WTC11 (cell line): ENCODE measurements around the gene SRSF2. TPM values are rescaled to one million over a fixed set of nuclear protein-coding genes. Genes with fewer than 3 reads are reported as not detected.

Experiments used
- ATAC-seq: fragments of 200-7000 bp; cut with Tn5 transposase; 2 replicates; pipeline ENCODE4 v1.10.0; 2021; ENCODE audit warnings: mild to moderate bottlenecking, moderate library complexity
- CTCF ChIA-PET: fragments of 300-600 bp; sonication (Branson Sonifier 250); formaldehyde crosslinking; loops from one replicate; lab custom pipeline; 2021; ENCODE audit warnings: antibody characterized with exemption; lab: Charles Lee
- POLR2A ChIA-PET: fragments of 350-600 bp; sonication (Branson Sonifier 250); formaldehyde crosslinking; loops from one replicate; lab custom pipeline; 2021; ENCODE audit warnings: antibody characterized with exemption; lab: Charles Lee
- DNase-seq: peaks from one replicate; pipeline ENCODE4 v3.0.0; 2021; ENCODE audit warnings: low spot score
- H3K27ac Mint-ChIP-seq: 2 replicates; pipeline ENCODE4 v1.8.0; 2021; ENCODE audit warnings: mixed read lengths
- H3K27me3 Mint-ChIP-seq: 2 replicates; pipeline ENCODE4 v1.8.0; 2021; ENCODE audit warnings: low read depth, mild to moderate bottlenecking, moderate library complexity, mixed read lengths
- H3K36me3 Mint-ChIP-seq: 2 replicates; pipeline ENCODE4 v1.8.0; 2021; ENCODE audit warnings: mixed read lengths
- H3K4me1 Mint-ChIP-seq: 2 replicates; pipeline ENCODE4 v1.8.0; 2022; ENCODE audit warnings: mixed read lengths
- H3K4me3 Mint-ChIP-seq: 2 replicates; pipeline ENCODE4 v1.8.0; 2021; ENCODE audit warnings: mild to moderate bottlenecking, moderate library complexity, mixed read lengths
- H3K9me3 Mint-ChIP-seq: 2 replicates; pipeline ENCODE4 v1.8.0; 2021; ENCODE audit warnings: mixed read lengths
- ATF1 ChIP-seq: sonication (generic); formaldehyde crosslinking; IDR thresholded peaks from 2 replicates; pipeline ENCODE4 v1.8.1; 2023; ENCODE audit warnings: mild to moderate bottlenecking, moderate library complexity, missing genetic modification reagents
- CREM ChIP-seq: sonication (generic); formaldehyde crosslinking; IDR thresholded peaks from 2 replicates; pipeline ENCODE4 v1.8.1; 2022; ENCODE audit warnings: mild to moderate bottlenecking, missing genetic modification reagents, moderate library complexity
- FOXJ3 ChIP-seq: sonication (generic); formaldehyde crosslinking; IDR thresholded peaks from 2 replicates; pipeline ENCODE4 v1.9.0; 2021; ENCODE audit warnings: missing genetic modification reagents, mild to moderate bottlenecking, borderline replicate concordance
- KAT7 ChIP-seq: sonication (generic); formaldehyde crosslinking; IDR thresholded peaks from 2 replicates; pipeline ENCODE4 v1.8.1; 2023; ENCODE audit warnings: missing genetic modification reagents, mild to moderate bottlenecking, borderline replicate concordance
- NR1H2 ChIP-seq: sonication (generic); formaldehyde crosslinking; IDR thresholded peaks from 2 replicates; pipeline ENCODE4 v1.9.0; 2021; ENCODE audit warnings: mild to moderate bottlenecking, moderate library complexity, missing genetic modification reagents
- TEAD1 ChIP-seq: sonication (generic); formaldehyde crosslinking; IDR thresholded peaks from 2 replicates; pipeline ENCODE4 v1.8.0; 2022; ENCODE audit warnings: mild to moderate bottlenecking, missing genetic modification reagents
- ZNF138 ChIP-seq: sonication (generic); formaldehyde crosslinking; conservative IDR thresholded peaks from 2 replicates; pipeline ENCODE4 v1.8.1; 2022; ENCODE audit warnings: mild to moderate bottlenecking, moderate library complexity, missing genetic modification reagents
- ZNF219 ChIP-seq: sonication (generic); formaldehyde crosslinking; IDR thresholded peaks from 2 replicates; pipeline ENCODE4 v1.8.0; 2023; ENCODE audit warnings: missing genetic modification reagents, mild to moderate bottlenecking, borderline replicate concordance
- ZNF396 ChIP-seq: fragments of 250-450 bp; sonication (Bioruptor Pico); IDR thresholded peaks from 2 replicates; pipeline ENCODE4 v1.8.0; 2021; ENCODE audit warnings: mild to moderate bottlenecking, moderate library complexity, borderline replicate concordance
- total RNA-seq: library from RNA; stranded (reverse); gene quantifications from 3 replicates; pipeline ENCODE4 v1.2.3, GENCODE V29; 2021
- TF ChIP-seq, protein P1 (sequence below): fragments of 250-450 bp; sonication (Bioruptor Pico); IDR thresholded peaks from 2 replicates; pipeline ENCODE4 v1.8.0; 2021; ENCODE audit warnings: mild to moderate bottlenecking
- TF ChIP-seq, protein P2 (sequence below): sonication (generic); formaldehyde crosslinking; IDR thresholded peaks from 2 replicates; pipeline ENCODE4 v1.8.1; 2023; ENCODE audit warnings: mild to moderate bottlenecking, missing genetic modification reagents, borderline replicate concordance
- TF ChIP-seq, protein P3 (sequence below): fragments of 250-450 bp; sonication (Bioruptor Pico); IDR thresholded peaks from 2 replicates; pipeline ENCODE4 v1.9.0; 2021; ENCODE audit warnings: mild to moderate bottlenecking
- TF ChIP-seq, protein P4 (sequence below): sonication (generic); formaldehyde crosslinking; IDR thresholded peaks from 2 replicates; pipeline ENCODE4 v1.8.1; 2023; ENCODE audit warnings: mild to moderate bottlenecking, missing genetic modification reagents, moderate library complexity
- TF ChIP-seq, protein P5 (sequence below): sonication (generic); formaldehyde crosslinking; IDR thresholded peaks from 2 replicates; pipeline ENCODE4 v1.8.0; 2022; ENCODE audit warnings: mild to moderate bottlenecking, missing genetic modification reagents
- TF ChIP-seq, protein P6 (sequence below): fragments of 250-450 bp; sonication (Bioruptor Pico); IDR thresholded peaks from 2 replicates; pipeline ENCODE4 v1.9.0; 2021; ENCODE audit warnings: mild to moderate bottlenecking, borderline replicate concordance

SRSF2 gene
- total RNA-seq, 1 experiment from 2014 or later: 355 TPM

DNA sequence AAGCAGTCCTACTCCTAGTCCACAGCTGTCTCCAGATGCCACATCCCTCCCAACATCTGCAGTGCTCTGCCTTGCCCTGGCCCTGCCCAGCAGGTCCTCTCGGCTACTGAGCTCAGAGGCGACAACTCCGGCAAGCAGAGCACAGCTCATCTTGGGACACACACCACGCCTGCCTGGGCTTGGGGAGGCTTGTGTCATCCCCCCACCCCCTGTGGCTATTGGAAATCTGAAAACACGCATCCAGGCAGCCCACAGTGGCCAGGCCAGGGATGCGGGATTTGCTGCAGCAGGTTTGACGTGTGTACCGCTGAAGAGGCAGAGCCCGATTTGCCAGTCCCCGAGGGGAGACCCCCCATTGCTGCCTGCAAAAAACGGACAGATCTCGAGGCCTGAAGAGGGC lies 51.8 kb downstream of the SRSF2 start:
- no peaks in the 10 kb centered on the region for H3K9me3 Mint-ChIP-seq
- ATAC-seq (no peak), DNase-seq (no peak)
- ChIA-PET POLR2A (no interaction called here), CTCF (interaction anchor here (0.9 to 1.9 kb wide), 3 partner anchors 14 to 61 kb away, joined by 3 to 8 read pairs (median 6); no protein-coding TSS in a partner anchor)
- no peak for TF ChIP-seq ZNF138
- TF ChIP-seq KAT7 (CRISPR knock-in tag): no peak
- TF ChIP-seq, protein P1, sequence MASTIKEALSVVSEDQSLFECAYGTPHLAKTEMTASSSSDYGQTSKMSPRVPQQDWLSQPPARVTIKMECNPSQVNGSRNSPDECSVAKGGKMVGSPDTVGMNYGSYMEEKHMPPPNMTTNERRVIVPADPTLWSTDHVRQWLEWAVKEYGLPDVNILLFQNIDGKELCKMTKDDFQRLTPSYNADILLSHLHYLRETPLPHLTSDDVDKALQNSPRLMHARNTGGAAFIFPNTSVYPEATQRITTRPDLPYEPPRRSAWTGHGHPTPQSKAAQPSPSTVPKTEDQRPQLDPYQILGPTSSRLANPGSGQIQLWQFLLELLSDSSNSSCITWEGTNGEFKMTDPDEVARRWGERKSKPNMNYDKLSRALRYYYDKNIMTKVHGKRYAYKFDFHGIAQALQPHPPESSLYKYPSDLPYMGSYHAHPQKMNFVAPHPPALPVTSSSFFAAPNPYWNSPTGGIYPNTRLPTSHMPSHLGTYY (CRISPR knock-in tag): no peak
- TF ChIP-seq, protein P2, sequence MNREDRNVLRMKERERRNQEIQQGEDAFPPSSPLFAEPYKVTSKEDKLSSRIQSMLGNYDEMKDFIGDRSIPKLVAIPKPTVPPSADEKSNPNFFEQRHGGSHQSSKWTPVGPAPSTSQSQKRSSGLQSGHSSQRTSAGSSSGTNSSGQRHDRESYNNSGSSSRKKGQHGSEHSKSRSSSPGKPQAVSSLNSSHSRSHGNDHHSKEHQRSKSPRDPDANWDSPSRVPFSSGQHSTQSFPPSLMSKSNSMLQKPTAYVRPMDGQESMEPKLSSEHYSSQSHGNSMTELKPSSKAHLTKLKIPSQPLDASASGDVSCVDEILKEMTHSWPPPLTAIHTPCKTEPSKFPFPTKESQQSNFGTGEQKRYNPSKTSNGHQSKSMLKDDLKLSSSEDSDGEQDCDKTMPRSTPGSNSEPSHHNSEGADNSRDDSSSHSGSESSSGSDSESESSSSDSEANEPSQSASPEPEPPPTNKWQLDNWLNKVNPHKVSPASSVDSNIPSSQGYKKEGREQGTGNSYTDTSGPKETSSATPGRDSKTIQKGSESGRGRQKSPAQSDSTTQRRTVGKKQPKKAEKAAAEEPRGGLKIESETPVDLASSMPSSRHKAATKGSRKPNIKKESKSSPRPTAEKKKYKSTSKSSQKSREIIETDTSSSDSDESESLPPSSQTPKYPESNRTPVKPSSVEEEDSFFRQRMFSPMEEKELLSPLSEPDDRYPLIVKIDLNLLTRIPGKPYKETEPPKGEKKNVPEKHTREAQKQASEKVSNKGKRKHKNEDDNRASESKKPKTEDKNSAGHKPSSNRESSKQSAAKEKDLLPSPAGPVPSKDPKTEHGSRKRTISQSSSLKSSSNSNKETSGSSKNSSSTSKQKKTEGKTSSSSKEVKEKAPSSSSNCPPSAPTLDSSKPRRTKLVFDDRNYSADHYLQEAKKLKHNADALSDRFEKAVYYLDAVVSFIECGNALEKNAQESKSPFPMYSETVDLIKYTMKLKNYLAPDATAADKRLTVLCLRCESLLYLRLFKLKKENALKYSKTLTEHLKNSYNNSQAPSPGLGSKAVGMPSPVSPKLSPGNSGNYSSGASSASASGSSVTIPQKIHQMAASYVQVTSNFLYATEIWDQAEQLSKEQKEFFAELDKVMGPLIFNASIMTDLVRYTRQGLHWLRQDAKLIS (CRISPR knock-in tag): no peak
- TF ChIP-seq, protein P3, sequence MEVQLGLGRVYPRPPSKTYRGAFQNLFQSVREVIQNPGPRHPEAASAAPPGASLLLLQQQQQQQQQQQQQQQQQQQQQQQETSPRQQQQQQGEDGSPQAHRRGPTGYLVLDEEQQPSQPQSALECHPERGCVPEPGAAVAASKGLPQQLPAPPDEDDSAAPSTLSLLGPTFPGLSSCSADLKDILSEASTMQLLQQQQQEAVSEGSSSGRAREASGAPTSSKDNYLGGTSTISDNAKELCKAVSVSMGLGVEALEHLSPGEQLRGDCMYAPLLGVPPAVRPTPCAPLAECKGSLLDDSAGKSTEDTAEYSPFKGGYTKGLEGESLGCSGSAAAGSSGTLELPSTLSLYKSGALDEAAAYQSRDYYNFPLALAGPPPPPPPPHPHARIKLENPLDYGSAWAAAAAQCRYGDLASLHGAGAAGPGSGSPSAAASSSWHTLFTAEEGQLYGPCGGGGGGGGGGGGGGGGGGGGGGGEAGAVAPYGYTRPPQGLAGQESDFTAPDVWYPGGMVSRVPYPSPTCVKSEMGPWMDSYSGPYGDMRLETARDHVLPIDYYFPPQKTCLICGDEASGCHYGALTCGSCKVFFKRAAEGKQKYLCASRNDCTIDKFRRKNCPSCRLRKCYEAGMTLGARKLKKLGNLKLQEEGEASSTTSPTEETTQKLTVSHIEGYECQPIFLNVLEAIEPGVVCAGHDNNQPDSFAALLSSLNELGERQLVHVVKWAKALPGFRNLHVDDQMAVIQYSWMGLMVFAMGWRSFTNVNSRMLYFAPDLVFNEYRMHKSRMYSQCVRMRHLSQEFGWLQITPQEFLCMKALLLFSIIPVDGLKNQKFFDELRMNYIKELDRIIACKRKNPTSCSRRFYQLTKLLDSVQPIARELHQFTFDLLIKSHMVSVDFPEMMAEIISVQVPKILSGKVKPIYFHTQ (CRISPR knock-in tag): no peak
- no peak for TF ChIP-seq ATF1
- no peak for TF ChIP-seq TEAD1 (CRISPR knock-in tag)
- TF ChIP-seq CREM (CRISPR knock-in tag): no peak
- TF ChIP-seq FOXJ3 (CRISPR knock-in tag): no peak
- TF ChIP-seq ZNF219: no peak
- no peak for TF ChIP-seq ZNF396 (CRISPR knock-in tag)
- no peak for TF ChIP-seq NR1H2 (CRISPR knock-in tag)
- TF ChIP-seq, protein P4, sequence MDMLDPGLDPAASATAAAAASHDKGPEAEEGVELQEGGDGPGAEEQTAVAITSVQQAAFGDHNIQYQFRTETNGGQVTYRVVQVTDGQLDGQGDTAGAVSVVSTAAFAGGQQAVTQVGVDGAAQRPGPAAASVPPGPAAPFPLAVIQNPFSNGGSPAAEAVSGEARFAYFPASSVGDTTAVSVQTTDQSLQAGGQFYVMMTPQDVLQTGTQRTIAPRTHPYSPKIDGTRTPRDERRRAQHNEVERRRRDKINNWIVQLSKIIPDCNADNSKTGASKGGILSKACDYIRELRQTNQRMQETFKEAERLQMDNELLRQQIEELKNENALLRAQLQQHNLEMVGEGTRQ (CRISPR knock-in tag): no peak
- TF ChIP-seq, protein P5, sequence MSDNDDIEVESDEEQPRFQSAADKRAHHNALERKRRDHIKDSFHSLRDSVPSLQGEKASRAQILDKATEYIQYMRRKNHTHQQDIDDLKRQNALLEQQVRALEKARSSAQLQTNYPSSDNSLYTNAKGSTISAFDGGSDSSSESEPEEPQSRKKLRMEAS (CRISPR knock-in tag): no peak
- TF ChIP-seq, protein P6, sequence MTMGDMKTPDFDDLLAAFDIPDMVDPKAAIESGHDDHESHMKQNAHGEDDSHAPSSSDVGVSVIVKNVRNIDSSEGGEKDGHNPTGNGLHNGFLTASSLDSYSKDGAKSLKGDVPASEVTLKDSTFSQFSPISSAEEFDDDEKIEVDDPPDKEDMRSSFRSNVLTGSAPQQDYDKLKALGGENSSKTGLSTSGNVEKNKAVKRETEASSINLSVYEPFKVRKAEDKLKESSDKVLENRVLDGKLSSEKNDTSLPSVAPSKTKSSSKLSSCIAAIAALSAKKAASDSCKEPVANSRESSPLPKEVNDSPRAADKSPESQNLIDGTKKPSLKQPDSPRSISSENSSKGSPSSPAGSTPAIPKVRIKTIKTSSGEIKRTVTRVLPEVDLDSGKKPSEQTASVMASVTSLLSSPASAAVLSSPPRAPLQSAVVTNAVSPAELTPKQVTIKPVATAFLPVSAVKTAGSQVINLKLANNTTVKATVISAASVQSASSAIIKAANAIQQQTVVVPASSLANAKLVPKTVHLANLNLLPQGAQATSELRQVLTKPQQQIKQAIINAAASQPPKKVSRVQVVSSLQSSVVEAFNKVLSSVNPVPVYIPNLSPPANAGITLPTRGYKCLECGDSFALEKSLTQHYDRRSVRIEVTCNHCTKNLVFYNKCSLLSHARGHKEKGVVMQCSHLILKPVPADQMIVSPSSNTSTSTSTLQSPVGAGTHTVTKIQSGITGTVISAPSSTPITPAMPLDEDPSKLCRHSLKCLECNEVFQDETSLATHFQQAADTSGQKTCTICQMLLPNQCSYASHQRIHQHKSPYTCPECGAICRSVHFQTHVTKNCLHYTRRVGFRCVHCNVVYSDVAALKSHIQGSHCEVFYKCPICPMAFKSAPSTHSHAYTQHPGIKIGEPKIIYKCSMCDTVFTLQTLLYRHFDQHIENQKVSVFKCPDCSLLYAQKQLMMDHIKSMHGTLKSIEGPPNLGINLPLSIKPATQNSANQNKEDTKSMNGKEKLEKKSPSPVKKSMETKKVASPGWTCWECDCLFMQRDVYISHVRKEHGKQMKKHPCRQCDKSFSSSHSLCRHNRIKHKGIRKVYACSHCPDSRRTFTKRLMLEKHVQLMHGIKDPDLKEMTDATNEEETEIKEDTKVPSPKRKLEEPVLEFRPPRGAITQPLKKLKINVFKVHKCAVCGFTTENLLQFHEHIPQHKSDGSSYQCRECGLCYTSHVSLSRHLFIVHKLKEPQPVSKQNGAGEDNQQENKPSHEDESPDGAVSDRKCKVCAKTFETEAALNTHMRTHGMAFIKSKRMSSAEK: no peak
- H3K4me1 Mint-ChIP-seq: peaks cover 16% of the 10 kb centered on the region
- no peaks in the 10 kb centered on the region for H3K36me3 Mint-ChIP-seq
- H3K27me3 Mint-ChIP-seq: no peaks in the 10 kb centered on the region
- H3K27ac Mint-ChIP-seq: peak overlapping the region; percentile 72; the same call in 1 of the 2 replicates
- H3K4me3 Mint-ChIP-seq: no peak overlapping the region
